AG04449 (cell line): Measurements from ENCODE around the gene FAM120A.

ENCODE experiments used
- CTCF ChIA-PET: fragments of 350-600 bp; formaldehyde crosslinking; extraction: SDS; loops from one replicate; lab custom pipeline; 2021; ENCODE audit warnings: antibody characterized with exemption; lab: Yijun Ruan, JAX
- POLR2A ChIA-PET: fragments of 400-600, 350-600 bp; formaldehyde crosslinking; extraction: SDS; loops from one replicate; lab custom pipeline; 2020; ENCODE audit warnings: antibody characterized with exemption, inconsistent platforms; lab: Yijun Ruan, JAX
- DNase-seq: peaks from one replicate; pipeline ENCODE4 v3.0.0-alpha.2; 2010; ENCODE audit warnings: low read depth, low spot score
- H3K4me3 ChIP-seq: 2 replicates; pipeline ENCODE4 v1.5.1; 2011; ENCODE audit warnings: low read depth, mild to moderate bottlenecking, control low read depth, low read length
- TF ChIP-seq, protein P1 (sequence below): IDR thresholded peaks from one replicate; pipeline ENCODE4 v1.5.1; 2011; ENCODE audit warnings: mild to moderate bottlenecking, moderate library complexity, low read length, control low read depth, inconsistent platforms; ENCODE audit not compliant: insufficient read depth; ENCODE audit errors: missing control alignments

FAM120A gene

GRCh38 chr9:93453047-93453914 is 1.8 kb downstream of the FAM120A start, which contains the start of gene FAM120AOS:
Gene FAM120AOS (minus strand): TSS chr9:93453581. CDS start chr9:93452709, 872 bp downstream.
- TF ChIP-seq, protein P1, sequence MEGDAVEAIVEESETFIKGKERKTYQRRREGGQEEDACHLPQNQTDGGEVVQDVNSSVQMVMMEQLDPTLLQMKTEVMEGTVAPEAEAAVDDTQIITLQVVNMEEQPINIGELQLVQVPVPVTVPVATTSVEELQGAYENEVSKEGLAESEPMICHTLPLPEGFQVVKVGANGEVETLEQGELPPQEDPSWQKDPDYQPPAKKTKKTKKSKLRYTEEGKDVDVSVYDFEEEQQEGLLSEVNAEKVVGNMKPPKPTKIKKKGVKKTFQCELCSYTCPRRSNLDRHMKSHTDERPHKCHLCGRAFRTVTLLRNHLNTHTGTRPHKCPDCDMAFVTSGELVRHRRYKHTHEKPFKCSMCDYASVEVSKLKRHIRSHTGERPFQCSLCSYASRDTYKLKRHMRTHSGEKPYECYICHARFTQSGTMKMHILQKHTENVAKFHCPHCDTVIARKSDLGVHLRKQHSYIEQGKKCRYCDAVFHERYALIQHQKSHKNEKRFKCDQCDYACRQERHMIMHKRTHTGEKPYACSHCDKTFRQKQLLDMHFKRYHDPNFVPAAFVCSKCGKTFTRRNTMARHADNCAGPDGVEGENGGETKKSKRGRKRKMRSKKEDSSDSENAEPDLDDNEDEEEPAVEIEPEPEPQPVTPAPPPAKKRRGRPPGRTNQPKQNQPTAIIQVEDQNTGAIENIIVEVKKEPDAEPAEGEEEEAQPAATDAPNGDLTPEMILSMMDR = no peak
- peak within 1 kb of the TSS; percentile 84 for H3K4me3 ChIP-seq
- peak; percentile 76 for DNase-seq
- ChIA-PET POLR2A (interaction anchor here (1.0 to 1.2 kb wide), 2 partner anchors 10 to 113 kb away, joined by 3 read pairs; no protein-coding TSS in a partner anchor), CTCF (interaction anchor here (0.8 to 4.2 kb wide), 6 partner anchors 12 to 344 kb away, joined by 3 to 24 read pairs (median 5); no protein-coding TSS in a partner anchor)

- POLR2A ChIA-PET = interaction anchor here (0.6 to 0.7 kb wide), 2 partner anchors 81 to 114 kb away, joined by 3 read pairs; no protein-coding TSS in a partner anchor
- CTCF ChIA-PET = interaction anchor here (0.7 to 1.8 kb wide), 2 partner anchors 9 to 110 kb away, joined by 3 to 9 read pairs; no protein-coding TSS in a partner anchor
- no peak overlapping the region for H3K4me3 ChIP-seq
- TF ChIP-seq, protein P1 = no peak
- DNase-seq = no peak
These were observed 4.5 kb downstream of the FAM120A start for GRCh38 chr9:93456022-93456421.

DNA sequence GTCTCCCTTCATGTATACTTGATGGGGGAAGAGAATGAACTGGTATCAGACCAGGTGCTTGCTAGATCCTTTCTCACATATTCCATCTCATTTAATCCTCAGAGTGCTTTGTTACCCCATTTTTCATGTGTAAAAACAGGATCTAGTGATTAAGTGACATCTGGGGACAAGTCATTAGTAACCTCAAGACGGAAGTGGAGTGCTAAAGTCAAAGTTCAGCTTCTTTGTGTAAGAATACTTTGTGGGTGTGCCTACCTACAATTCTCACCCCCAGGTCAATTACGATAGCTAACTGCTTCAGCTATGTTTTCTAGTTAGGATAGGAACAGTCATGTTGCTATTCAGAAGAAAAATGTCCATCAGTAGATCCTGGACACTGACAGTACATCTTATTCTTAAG is 5.0 kb downstream of the FAM120A start:
- TF ChIP-seq, protein P1 = no peak
- no peak for DNase-seq
- POLR2A ChIA-PET = no interaction called here
- H3K4me3 ChIP-seq = no peak overlapping the region
- CTCF ChIA-PET = interaction anchor here (0.7 to 1.8 kb wide), 3 partner anchors 8 to 110 kb away, joined by 3 to 9 read pairs (median 3); no protein-coding TSS in a partner anchor

DNA sequence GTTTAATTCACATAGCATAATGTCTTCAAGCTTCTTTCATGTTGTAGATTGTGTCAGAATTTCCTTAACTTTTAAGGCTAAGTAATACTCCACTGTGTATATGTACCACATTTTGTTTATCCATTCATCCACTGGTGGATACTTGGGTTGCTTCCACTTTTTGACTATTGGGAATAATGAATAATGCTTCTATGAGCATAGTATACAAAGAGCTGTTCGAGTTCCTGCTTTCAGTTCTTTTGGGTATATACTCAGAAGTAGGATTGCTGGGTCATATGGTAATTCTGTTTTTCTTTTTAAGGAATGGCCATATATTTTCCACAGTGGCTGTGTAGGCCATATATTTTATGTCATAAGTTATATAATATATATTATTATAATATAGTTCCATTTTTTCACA is 5.5 kb downstream of the FAM120A start:
- CTCF ChIA-PET = interaction anchor here (1.4 to 1.8 kb wide), 2 partner anchors 9 to 109 kb away, joined by 3 to 9 read pairs; no protein-coding TSS in a partner anchor
- POLR2A ChIA-PET = no interaction called here
- no peak overlapping the region for H3K4me3 ChIP-seq

GRCh38 chr9:93458712-93459111 is 7.2 kb downstream of the FAM120A start:
- ChIA-PET CTCF (interaction anchor here (1.6 kb wide), 1 partner anchor 108 kb away, joined by 5 read pairs; no protein-coding TSS in a partner anchor), POLR2A (no interaction called here)
- H3K4me3 ChIP-seq = no peak overlapping the region
- TF ChIP-seq, protein P1 = no peak
- DNase-seq = no peak

More for the DNA sequence above, 5.5 kb downstream of the FAM120A start:
- DNase-seq = no peak
- TF ChIP-seq, protein P1 = no peak

- POLR2A ChIA-PET = no interaction called here
- CTCF ChIA-PET = no interaction called here
- TF ChIP-seq, protein P1 = no peak
- DNase-seq = no peak
- H3K4me3 ChIP-seq = no peak overlapping the region
These were observed 8.0 kb downstream of the FAM120A start for GRCh38 chr9:93459432-93459847.
